NCI-H2196 treated with DMSO at 0.1 percent for 48 hours (cell line): Measurements from ENCODE around the gene TRAF3IP1.
"Not testable (repeated sequence)": the region's sequence is repeated elsewhere in the genome, so short reads cannot be mapped to it uniquely, and the experiment has no call there.

ENCODE experiments used
- DNase-seq: peaks from one replicate; lab custom pipeline; 2025; ENCODE audit not compliant: unreplicated experiment; lab: John Stamatoyannopoulos, UW

TRAF3IP1 gene, protein sequence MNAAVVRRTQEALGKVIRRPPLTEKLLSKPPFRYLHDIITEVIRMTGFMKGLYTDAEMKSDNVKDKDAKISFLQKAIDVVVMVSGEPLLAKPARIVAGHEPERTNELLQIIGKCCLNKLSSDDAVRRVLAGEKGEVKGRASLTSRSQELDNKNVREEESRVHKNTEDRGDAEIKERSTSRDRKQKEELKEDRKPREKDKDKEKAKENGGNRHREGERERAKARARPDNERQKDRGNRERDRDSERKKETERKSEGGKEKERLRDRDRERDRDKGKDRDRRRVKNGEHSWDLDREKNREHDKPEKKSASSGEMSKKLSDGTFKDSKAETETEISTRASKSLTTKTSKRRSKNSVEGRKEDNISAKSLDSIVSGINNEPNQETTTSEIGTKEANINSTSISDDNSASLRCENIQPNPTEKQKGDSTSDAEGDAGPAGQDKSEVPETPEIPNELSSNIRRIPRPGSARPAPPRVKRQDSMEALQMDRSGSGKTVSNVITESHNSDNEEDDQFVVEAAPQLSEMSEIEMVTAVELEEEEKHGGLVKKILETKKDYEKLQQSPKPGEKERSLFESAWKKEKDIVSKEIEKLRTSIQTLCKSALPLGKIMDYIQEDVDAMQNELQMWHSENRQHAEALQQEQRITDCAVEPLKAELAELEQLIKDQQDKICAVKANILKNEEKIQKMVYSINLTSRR

DNA sequence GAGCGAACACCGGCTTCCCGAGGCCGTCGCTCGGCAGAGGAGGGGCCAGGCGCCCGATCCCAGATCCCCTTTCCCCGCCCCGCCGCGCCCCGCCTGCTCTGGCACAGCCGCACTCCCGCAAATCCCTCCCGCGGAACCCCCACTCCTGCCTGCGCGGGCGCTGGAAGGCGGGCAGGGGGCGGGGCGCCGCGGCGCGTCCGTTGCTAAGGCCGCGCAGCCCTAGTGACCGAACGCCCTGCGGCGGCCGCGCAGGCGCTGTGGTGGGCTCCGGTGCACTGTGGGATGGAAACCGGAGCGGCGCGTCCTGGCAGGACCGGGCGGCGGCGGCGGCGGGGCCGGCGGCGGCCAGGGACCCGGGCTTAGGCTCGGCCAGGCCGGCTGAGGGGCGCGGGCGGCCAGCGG is at the start of gene TRAF3IP1:
TSS of gene TRAF3IP1 (plus strand) at position 273 of the 402 bp plus-strand sequence. CDS start 145 bp downstream, outside the sequence.
- DNase-seq = peak; percentile 84

DNA sequence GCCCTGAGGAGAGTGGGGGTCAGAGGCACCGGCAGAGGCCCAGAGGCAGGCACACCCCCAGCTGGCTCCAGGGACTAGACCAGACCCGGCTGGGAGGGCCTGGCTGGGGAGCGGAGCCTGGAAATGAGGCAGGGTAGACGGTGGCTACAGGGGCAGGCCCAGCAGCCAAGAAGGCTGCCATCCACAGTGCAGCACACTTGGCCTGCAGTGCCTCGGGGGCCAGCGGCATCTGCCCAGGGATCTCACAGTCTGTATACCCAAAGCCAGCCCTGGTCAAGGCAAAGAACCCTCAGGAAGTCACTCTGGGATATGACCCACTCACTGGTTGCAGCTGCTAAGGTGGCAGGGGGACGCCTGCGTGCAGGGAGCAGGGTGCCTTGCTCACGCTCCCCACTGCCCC is 49.7 kb upstream of the TRAF3IP1 start:
- no peak for DNase-seq

DNA sequence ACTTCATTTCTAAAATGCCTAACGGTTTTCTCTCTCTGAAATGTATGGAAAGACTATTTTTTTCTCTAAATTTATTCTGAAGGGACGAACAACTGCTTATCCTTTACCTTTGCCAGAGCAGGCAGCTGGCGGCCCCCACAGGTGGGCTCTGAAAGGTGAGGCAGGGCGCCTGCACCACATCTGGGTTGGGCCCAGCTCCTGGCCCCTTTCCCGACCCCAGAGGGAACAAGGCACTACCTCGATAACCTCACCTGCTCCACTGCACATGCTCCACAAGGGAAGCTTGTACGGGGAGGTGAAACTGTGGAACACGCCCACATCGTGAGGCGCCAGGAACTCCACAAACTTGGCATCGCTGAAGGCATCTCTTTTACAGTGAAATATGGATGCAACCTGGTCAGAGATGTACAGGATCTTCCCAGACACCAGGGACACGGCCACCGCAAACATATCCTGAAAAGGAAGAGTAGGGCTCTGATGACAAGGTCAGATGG is 49.2 kb upstream of the TRAF3IP1 start:
- DNase-seq = no peak

DNA sequence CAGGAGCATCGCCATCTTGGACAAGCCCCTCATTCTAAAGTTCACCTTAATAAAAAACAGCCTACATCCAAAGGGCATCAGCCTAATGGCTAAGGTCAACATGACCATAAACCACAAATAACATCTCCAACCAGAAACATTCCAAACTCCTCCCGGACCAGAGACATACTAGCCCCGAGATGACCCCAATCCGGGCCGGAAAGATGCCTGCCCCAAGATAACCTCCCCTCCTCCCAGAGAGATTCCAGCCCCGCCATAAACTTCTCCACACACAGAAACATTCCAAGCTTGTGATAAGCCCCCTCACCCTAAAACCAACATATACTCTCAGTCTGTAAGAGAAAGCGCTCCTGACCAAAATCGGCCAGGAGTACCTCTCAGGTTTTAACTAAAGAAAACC is 48.6 kb upstream of the TRAF3IP1 start:
- not testable (repeated sequence) for DNase-seq

DNA sequence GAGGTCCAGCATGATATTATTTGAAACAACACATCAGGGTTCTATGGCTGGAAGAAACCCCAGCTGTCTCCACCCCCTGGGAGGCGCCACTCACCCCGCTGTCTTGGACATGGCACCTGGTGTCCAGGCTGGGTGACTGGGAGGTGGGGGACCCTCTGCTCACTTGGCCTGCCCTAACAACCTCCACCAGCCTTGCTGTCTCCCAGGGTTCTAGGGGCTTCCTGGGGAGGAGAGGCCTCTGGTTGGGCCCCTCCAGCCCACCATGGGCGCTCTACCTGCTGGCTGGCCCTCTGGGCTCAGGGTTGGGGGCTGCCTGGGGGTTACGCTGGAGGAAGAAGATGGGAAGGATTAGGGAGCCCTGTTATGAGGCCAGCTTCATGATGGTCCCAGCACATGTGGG is 48.2 kb upstream of the TRAF3IP1 start:
- no peak for DNase-seq

DNA sequence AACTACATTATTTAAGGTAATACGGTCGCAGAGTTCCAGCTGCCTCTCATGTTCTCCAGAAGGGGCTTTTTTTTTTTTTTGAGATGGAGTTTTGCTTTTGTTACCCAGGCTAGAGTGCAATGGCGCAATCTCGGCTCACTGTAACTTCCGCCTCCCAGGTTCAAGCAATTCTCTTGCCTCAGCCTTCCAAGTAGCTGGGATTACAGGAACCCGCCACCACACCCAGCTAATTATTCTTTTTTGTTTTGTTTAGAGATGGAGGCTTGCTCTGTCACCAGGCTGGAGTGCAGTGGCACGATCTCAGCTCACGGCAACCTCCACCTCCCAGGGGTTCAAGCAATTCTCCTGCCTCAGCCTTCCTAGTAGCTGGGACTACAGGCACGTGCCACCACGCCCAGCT is 46.9 kb upstream of the TRAF3IP1 start:
- not testable (repeated sequence) for DNase-seq

DNA sequence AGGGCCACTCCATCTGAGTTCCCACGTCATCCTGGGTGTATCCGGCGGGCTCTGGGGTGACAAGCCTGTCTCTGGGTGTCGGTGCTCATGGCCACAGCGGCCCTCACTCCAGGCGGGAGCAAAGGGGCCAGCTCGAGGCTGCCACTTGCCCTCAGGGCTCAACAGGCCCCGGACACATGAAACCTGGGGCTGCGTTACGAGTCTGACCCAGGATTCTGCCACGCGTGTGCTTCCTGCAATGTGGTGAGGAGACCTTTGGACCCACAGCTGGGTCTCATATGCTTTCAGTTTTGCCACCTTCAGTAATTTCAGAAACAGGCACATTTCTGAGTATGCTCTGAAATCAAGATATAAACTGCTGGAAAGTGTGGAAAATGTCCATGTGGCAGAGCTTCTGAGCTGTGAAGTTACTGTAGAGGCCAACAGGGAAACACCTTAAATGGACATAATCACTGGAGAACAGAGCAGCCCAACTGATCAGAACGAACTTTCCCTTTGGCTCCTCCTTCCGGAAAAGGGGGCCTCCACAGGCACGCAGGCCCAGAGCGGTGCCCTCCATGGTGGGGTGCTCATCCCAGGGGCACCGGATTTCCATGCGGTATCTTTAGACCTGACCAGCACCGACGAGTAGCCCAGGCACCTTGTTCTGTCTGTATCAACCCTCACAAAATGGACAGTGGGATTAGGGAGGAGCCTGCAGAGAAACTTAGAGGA is 46.0 kb upstream of the TRAF3IP1 start:
- DNase-seq = no peak

DNA sequence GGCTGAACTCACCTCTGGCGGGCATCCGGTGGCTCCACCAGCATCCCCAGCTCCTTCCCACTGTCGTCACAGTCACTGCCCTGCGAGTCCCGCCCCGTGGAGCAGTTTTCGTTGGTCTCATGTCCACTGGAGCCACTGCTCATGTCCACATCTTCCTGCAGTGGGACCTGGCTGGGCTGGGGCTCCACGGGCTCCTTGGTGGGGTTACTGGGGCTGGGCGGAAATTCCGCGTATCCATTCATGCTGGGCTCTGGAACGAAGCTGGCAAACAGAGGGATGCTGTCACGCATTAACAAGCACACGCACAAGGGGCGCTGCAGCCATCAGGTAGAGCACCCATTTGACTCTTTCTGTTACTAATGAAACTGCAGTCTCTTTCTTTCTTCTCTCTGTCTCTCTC is 42.6 kb upstream of the TRAF3IP1 start:
- DNase-seq = no peak

DNA sequence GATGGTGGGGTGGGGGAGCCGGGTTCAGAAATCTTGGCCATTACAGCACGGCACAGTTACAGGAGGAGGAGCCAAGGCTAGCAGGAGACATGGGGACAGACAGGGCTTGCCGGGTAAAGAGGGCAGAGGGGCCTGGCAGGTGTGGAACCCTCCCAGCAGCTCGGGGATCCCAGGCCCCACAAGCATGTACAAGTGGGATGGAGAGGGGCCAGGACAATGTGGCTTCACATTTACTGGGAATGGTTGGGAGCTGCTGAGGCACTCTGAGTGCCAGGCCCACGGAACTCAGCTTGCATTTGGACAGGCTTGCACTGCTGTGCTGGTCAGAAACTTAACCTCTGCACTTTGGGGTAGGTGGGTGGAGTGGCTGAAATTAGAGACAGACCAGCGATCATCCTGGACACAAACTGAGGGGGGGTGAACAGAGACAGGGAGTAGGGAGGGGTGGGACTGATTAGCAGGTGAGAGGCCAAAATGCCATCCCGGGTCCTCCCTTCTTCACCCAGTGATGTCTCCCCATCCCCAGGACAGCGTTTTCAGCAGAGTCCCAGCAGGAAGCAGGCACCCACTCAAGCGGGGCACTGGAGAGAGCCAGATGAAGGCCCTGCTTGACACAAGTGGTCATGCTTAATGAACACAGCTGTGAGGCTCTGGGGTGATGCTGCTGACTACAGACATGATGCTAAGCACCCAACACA is 41.5 kb upstream of the TRAF3IP1 start:
- no peak for DNase-seq

DNA sequence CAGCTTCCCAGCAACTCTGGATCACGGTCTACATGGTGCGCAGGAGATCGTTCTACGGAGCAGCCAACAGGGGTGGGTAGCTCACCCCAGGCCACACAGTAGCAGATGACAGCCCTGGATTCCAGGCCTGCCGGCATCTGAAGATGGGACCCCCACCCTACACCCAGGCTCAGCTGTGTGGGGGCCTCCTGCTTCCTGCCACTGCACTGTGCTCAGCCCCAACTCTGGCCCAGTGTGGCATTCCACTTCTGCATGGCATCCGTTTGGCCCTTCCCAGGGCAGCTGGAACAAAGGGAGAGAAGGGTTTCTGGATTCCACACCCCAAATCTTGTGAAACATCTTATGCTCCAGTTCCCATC is 41.0 kb upstream of the TRAF3IP1 start:
- no peak for DNase-seq

DNA sequence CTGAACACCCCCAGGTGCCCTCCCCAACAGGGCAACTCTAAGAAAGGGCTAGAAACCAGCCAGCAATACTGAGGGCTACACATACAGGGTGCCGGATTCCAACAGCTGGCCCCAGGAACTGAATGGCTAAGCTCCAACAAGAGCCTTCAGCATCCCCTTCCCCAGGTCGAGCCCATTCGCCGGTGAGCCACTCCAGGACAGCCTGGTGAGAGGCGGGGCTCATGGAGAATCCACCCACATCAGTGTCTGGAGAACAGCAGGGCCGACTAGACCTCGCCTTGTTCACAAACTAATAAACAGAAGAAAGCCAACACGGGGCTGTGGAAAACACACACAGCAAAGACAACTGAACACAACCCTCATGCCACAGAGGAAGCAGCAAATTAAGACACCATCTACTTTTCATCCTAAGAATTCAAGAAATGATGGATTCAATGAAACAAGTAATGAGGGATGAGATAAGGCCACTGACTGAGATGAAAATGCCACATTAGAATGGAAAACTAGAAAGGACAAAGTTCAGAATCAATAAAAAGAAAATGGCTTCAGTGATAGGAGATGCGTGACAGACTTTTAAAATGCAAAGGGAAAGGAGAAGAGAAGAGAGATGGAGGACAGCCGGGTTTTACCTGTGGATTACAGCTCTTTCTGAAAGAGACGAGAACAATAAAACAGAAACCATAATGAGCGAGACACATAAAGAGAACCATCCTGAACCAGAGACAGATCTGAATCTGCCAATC is 40.1 kb upstream of the TRAF3IP1 start:
- DNase-seq = no peak

DNA sequence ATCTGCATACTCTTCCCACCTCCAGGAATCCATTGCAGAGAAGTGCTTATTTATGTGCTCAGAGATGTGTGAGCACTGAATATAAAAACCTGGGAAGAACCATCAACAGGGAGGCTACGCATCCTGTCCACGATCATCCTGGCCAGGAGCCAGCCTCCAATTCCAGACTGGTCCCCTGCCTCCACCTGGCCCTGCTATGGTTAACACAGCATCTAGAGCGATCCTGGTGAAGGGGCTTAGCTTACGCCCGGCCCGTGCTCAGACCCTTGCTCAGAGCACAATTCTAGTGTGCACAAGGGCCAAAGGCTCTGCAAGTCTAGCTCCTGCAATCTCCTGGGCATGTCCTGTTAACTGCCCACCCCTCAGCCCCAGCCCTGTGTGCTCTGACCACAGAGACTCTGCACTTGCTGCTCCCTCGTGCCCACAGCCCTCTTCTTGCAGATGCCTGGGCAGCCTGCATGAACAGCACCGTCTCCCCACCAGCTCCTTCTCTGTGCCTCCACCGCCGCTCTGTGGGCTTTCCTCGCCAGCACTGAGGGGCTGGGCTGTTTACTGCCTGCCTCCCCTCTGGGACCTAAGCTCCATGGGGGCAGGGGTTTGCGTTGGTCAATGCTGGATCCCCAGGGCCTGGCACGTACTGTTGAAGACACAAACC is 38.4 kb upstream of the TRAF3IP1 start:
- DNase-seq = no peak

DNA sequence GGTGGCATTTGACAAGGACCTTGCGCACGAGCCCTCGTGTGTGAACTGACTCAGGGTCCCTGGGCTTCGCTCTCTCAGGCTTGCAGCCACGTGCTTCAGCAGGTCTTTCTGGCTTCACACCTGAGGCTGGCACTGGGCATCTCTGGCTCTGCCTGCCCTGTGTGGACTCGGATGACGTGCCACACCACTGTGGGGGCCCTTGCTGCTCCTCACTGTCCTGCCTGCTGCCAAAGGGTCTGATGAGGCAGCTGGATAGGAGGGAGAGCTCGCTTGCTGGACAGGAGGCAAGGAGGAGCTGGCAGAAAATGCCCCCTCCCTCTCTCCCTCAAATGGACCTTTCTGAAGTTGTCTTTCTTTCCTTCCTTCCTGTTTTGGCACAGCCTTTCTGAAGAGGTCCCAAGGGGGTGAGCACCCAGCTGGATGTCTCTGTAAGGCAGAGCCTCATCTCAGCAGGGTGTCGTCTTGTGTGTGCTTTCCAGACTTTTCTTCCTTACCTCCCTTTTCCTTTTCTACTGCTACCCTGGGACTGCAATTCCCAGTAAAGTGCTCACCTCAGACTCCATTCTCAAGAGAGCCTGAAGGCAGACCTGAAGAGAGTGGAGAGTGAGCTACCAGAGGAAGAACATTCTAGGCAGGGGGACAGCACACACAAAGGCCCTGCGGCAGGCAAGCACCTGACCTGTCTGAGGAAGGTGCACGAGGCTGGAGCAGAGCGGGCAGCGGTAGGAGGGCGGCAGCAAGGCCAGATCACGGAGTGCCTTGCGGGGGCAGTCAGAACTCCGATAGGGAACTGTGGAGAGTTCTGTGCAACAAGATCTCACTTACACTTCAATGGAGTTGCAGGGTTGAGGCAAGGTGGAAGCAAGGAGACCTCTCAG is 37.2 kb upstream of the TRAF3IP1 start:
- no peak for DNase-seq

DNA sequence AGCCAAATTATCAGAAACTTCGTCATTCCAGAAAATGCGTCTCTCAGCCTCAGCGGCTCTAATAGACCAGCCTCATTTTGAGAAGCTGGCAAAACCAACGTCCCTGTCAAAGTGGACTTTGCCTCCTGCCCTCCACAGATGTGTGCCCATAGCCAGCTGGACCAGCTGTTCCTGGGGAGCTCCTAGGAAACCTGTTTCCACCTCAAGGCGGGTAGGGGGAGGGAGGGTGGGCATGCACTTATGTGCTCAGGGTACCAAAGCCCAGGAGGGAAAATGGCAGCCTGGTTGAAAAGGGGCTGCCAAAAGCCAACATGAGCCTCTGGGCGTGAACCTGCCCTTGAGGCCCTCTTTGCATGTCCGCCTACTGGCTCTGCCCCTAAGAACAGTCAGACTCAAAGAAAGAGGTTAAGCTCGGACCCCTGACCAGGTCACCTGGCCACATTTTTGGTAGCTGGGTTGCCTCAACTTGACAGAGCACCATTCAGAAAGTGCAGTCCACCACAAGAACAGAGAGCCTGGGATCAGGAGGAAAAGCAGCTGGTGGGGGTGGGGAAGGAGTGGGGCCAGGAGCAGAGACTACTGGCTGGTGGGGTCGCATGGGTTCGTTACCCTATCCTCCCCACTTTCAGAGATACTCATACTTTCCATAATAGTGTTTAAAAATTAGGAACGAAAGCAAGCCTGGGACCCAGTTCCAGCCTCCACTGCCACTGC is 35.4 kb upstream of the TRAF3IP1 start:
- DNase-seq = no peak

DNA sequence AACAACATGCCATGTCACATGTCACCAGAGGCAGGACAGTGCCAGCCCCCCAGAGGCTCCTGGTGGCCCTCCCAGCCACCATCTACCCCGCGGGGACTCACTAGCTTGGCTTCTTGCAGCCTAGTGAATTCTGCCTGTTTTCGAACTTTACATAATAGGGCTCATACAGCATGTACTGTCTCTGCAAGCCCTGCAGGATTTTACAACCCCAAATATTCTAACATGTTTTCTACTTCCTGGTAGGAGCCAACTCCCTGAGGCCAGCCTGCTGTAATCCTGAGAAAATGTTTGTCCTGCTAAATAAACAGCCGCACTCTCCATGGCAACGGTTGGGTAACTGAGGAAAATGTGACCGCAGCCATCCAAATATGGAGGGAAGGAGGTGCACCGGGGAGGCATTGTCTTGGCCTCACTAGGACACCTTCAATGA is 34.6 kb upstream of the TRAF3IP1 start:
- peak; percentile 80 for DNase-seq

DNA sequence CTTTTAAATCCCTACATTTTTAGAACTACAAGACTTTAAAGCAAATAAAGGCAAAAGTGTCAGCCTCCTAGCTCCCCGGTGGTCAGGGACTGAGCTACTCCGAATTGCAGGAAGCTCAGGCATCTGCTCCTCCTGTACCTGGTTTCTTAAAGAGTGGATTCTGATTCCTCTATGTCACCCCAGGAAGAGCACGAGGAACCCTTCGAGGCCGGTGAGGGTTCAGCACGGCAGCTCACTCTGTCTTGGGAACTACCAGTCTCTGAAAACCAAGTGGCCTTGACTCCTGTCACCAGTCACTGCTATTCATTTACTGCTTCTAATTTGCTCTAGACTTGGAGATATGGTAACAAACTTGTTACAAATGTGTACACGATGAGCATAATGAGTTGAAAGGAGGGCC is 34.2 kb upstream of the TRAF3IP1 start:
- DNase-seq = no peak

DNA sequence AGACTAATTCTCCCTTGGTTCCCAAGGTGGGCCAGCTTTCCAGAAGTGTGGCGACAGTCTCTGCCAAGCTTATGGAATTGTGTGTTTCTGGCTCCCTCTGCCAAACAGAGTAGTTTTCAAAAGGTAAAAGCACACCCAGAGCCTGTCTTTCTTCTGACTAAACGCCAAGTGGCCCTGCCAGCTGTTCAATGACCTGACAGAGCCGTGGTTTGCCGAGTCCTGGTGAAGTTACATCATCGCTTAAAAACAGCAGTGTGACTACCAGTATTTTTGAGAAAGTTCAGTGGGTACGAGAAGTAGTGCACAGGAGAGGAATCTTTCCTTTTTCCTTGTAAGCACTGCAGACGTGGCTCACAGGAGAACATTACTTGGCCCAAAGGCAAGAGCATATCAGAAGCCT is 33.8 kb upstream of the TRAF3IP1 start:
- peak; percentile 53 for DNase-seq

DNA sequence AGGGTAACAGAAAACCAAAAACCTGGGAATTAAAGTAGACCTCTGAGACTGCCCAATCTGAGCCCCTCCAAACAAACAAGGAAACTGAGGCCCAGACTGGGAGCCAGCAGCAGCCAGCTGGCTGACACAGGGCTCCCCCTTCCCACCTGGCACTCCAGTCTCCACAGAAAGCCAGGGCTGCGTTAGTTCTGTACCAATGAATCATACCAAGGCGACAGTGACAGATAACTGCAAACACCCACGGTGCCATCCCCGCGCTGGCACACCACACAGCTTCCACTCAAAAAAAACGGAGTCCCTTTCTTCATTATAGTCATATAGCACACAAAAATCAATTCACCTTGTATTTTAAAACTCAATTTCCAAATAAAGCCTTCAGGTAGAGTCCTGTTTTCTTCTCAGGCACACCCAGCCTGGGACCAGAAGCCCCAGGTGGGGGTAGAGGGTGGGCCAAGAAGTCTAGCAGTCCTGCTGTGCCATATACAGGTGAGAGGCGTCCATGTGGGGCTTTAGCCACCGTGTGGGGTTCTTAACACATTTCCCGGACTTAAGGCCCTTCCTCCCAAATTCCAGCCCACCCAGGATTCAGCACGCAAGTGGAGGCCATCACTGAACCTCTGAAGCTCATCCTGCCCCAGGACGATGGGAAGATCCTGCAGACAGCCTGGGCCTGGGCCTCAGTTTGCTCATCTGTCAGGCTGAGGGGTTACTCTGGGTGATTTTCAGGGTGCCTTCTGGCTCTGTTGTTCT is 33.2 kb upstream of the TRAF3IP1 start:
- DNase-seq = no peak
